Astrocyte (in vitro differentiated cells and primary cell): ENCODE results near the gene OR5K2.

ENCODE experiments used
- EZH2 ChIP-seq: IDR thresholded peaks from 2 replicates; pipeline ENCODE4 v1.6.1; 2012; ENCODE audit warnings: mild to moderate bottlenecking, low read length, inconsistent platforms; ENCODE audit not compliant: insufficient read depth
- TF ChIP-seq, protein P1 (sequence below): IDR thresholded peaks from 2 replicates; pipeline ENCODE4 v1.5.1; 2011; ENCODE audit warnings: low read depth, mild to moderate bottlenecking, inconsistent platforms, low read length, moderate library complexity; ENCODE audit not compliant: insufficient read depth

DNA sequence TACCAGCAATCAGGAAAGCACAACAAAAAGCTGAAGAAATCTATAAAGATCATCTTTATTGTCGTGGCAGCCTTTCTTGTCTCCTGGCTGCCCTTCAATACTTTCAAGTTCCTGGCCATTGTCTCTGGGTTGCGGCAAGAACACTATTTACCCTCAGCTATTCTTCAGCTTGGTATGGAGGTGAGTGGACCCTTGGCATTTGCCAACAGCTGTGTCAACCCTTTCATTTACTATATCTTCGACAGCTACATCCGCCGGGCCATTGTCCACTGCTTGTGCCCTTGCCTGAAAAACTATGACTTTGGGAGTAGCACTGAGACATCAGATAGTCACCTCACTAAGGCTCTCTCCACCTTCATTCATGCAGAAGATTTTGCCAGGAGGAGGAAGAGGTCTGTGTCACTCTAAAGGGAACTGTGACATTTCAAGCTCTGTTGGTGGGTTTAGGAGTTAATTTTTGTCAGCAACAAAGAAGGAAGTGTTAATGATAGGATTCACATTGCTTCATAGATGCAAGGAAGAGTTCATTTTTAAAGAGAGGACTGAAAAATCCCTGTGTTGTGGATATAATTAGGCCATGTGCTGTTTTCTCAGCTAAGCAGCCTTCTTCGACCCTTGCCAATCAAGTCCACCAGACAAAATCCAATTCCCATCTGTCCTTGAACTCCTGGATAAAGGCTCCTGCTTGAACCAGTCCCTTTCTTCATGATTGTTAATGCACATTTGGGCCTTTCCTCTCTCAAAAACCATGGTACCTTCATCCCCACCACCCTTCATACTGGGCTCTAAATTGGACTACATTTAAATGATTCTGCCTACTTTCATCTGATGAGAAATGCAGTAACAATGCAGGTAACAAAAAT, 35.5 kb downstream of the OR5K2 start:
- TF ChIP-seq, protein P1, sequence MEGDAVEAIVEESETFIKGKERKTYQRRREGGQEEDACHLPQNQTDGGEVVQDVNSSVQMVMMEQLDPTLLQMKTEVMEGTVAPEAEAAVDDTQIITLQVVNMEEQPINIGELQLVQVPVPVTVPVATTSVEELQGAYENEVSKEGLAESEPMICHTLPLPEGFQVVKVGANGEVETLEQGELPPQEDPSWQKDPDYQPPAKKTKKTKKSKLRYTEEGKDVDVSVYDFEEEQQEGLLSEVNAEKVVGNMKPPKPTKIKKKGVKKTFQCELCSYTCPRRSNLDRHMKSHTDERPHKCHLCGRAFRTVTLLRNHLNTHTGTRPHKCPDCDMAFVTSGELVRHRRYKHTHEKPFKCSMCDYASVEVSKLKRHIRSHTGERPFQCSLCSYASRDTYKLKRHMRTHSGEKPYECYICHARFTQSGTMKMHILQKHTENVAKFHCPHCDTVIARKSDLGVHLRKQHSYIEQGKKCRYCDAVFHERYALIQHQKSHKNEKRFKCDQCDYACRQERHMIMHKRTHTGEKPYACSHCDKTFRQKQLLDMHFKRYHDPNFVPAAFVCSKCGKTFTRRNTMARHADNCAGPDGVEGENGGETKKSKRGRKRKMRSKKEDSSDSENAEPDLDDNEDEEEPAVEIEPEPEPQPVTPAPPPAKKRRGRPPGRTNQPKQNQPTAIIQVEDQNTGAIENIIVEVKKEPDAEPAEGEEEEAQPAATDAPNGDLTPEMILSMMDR, result no peak
- no peak for TF ChIP-seq EZH2
